H1 (cell line): ENCODE measurements around the gene INPP4B. TPM values are rescaled to one million over a fixed set of nuclear protein-coding genes. Genes with fewer than 3 reads are reported as not detected.

ENCODE experiments used
- ATF2 ChIP-seq: IDR thresholded peaks from 2 replicates; pipeline ENCODE4 v1.6.1; 2012; ENCODE audit warnings: low read length, inconsistent platforms
- CHD7 ChIP-seq: fragments of 300-600 bp; sonication (generic); IDR thresholded peaks from 2 replicates; pipeline ENCODE4 v1.7.1; 2012; ENCODE audit warnings: low read length, moderate library complexity, mild to moderate bottlenecking, inconsistent platforms; ENCODE audit not compliant: insufficient replicate concordance
- USF2 ChIP-seq: IDR thresholded peaks from 2 replicates; pipeline ENCODE4 v1.6.1; 2011; ENCODE audit warnings: low read length, improper control_type of control experiment
- polyA plus RNA-seq, 7 experiments: library from polyadenylated mRNA; depleted of rRNA in 3 of 7; stranded (reverse) in 5 of 7; unstranded in 2 of 7; fragments of >200 nt in 5 of 7; fragments of 200-250 nt in 2 of 7; gene quantifications; 1 replicate in 5 of 7; 2 replicates in 1 of 7; 4 replicates in 1 of 7; pipeline versions ENCODE4 v1.2.1 to v1.2.3, GENCODE V29; 2011 to 2013; ENCODE audit warnings: missing spikeins in 2 of 7, mixed read lengths in 2 of 7
- total RNA-seq: library from RNA; stranded (reverse); fragmentation: NEBNext Ultra II Directional; extraction: Animal tissue kit (Norgen Biotek cat#: 25700); gene quantifications from 2 replicates; pipeline ENCODE4 v1.2.1, GENCODE V29; 2021

The INPP4B gene
- total and polyA plus RNA-seq, 2 of the 8 experiments (the other 6 are each of a cell fraction or from before 2014, with no cell fraction given) = 0.11 to 0.54 TPM

- TF ChIP-seq CHD7 (no peak), ATF2 (no peak), USF2 (no peak)
- TF ChIP-seq, all 59 proteins: peak for 0
These were observed 800.1 kb downstream of the INPP4B start (continued) for GRCh38 chr4:142045996-142046395.
